ENCODE data around the gene ZBTB9.

ZBTB9 gene

GRCh38 chr6:33433544-33434191 is 20.7 kb upstream of the ZBTB9 start:
- no peak for DNase-seq

GRCh38 chr6:33434961-33435360 is 19.4 kb upstream of the ZBTB9 start:
- DNase-seq: no peak

- no peak for DNase-seq
These were observed 16.7 kb upstream of the ZBTB9 start for GRCh38 chr6:33437666-33438065.

GRCh38 chr6:33438978-33439594 is 15.3 kb upstream of the ZBTB9 start:
- no peak for DNase-seq

GRCh38 chr6:33439956-33440648 is 14.3 kb upstream of the ZBTB9 start:
- DNase-seq: no peak

- no peak for DNase-seq
These were observed 13.6 kb upstream of the ZBTB9 start for GRCh38 chr6:33440649-33441309.

GRCh38 chr6:33441457-33441856 is 12.9 kb upstream of the ZBTB9 start:
- no peak for DNase-seq

- DNase-seq: no peak
These were observed 12.1 kb upstream of the ZBTB9 start for GRCh38 chr6:33442283-33442682.

- DNase-seq: no peak
These were observed 11.4 kb upstream of the ZBTB9 start for GRCh38 chr6:33443025-33443424.

- no peak for DNase-seq
These were observed 10.5 kb upstream of the ZBTB9 start for GRCh38 chr6:33443619-33444504.

GRCh38 chr6:33445119-33445603 is 9.2 kb upstream of the ZBTB9 start:
- DNase-seq: no peak

- DNase-seq: no peak
These were observed 8.0 kb upstream of the ZBTB9 start for GRCh38 chr6:33446356-33446755.

- no peak for DNase-seq
These were observed 3.9 kb upstream of the ZBTB9 start for GRCh38 chr6:33450434-33450833.

GRCh38 chr6:33451606-33452005 is 2.8 kb upstream of the ZBTB9 start:
- DNase-seq: no peak

- DNase-seq: no peak
These were observed 1.9 kb upstream of the ZBTB9 start for GRCh38 chr6:33452496-33452895.

GRCh38 chr6:33453393-33454008 is 875 bp upstream of the ZBTB9 start:
- DNase-seq: no peak

- DNase-seq: no peak
These were observed 675 bp downstream of the ZBTB9 start for GRCh38 chr6:33455051-33455450.

- DNase-seq: no peak
These were observed 1.8 kb downstream of the ZBTB9 start for GRCh38 chr6:33456156-33456555.

GRCh38 chr6:33458676-33459075 is 4.3 kb downstream of the ZBTB9 start:
- no peak for DNase-seq

- no peak for DNase-seq
These were observed 4.8 kb downstream of the ZBTB9 start for GRCh38 chr6:33459226-33459625.

- no peak for DNase-seq
These were observed 11.8 kb downstream of the ZBTB9 start for GRCh38 chr6:33466075-33466735.

GRCh38 chr6:33467091-33467490 is 12.7 kb downstream of the ZBTB9 start:
- no peak for DNase-seq

Measured in activated CD4-positive, CD25-positive, alpha-beta regulatory T cell (primary cell).